Measurements from ENCODE around the gene ESR2. TPM values are rescaled to one million over a fixed set of nuclear protein-coding genes. Genes with fewer than 3 reads are reported as not detected.

Gene ESR2
- total RNA-seq, 4 donors from 2014 or later, result 0.51 TPM; not detected in 3

DNA sequence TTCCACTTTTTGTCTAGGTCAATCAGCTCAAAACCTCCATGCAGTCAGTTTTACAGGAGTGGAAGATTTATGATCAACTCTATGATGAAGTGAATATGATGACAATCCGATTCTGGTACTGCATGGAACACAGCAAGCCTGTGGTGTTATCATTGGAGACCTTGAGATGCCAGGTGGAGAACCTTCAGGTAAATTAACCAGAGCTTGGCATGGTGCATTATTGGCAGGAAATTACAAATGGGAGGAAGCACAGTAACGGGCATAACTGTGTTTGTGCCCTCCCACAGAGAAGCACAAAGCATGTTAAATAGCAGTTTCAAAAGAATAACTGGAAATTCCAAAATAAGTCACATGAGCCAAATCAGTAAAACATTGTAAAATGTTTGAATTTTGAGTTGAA, 135.6 kb downstream of the ESR2 start:
- intact Hi-C loops (cut with DNase I; ENCODE audit: low total_unique reads), result no loop called here
- no peak for TF ChIP-seq CTCF (IDR thresholded peaks at IDR 0.05 in 4 of 5, conservative IDR thresholded peaks at IDR 0.05 in 1 of 5)
- TF ChIP-seq POLR2A (IDR thresholded peaks at IDR 0.05), result no peak
- no peaks in the 10 kb centered on the region for H3K4me1 ChIP-seq
- no peaks in the 10 kb centered on the region for H3K9me3 ChIP-seq
- no peak overlapping the region for H3K27ac ChIP-seq
- H3K36me3 ChIP-seq, result peaks cover 0 to 80% of the 10 kb centered on the region in 2 donors
- DNase-seq, result no peak
- H3K4me3 ChIP-seq, result no peak overlapping the region
- in situ Hi-C loops (cut with MboI; ENCODE audit: low sequenced_read_pairs in 4 of 4), result loop anchor here in 2 of 4 donors (10.0 to 25.0 kb wide), 3 partner anchors 129 to 154 kb away; partner anchors contain the start of gene ESR2 (in 1 of the 2)
- ATAC-seq, result no peak
- H3K27me3 ChIP-seq, result no peaks in the 10 kb centered on the region

DNA sequence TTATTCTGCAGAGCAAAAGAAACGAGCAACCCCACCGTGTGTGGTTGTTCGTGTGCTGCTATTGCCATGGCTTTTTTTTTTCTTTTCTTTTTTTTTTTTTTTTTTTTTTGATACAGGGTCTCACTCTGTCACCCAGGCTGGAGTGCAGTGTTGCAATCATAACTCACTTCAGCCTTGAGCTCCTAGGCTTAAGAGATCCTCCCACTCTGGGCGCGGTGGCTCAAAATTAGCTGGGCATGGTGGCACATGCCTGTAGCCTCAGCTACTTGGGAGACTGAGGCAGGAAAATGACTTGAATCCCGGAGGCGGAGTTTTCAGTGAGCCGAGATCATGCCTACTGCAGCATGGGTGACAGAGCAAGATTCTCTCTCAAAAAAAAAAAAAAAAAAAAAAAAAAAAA, 144.2 kb downstream of the ESR2 start:
- Histone ChIP-seq H3K9me3 (no peaks in the 10 kb centered on the region), H3K27ac (no peak overlapping the region), H3K4me1 (no peaks in the 10 kb centered on the region), H3K27me3 (no peaks in the 10 kb centered on the region), H3K36me3 (peaks cover 3 to 37% of the 10 kb centered on the region in 2 donors), H3K4me3 (no peak overlapping the region)
- no peak for DNase-seq
- in situ Hi-C loops (cut with MboI; ENCODE audit: low sequenced_read_pairs in 4 of 4), result loop anchor here in 2 of 4 donors (10.0 to 25.0 kb wide), 3 partner anchors 125 to 162 kb away; partner anchors contain the start of gene ESR2 (in 1 of the 2)
- intact Hi-C loops (cut with DNase I; ENCODE audit: low total_unique reads), result no loop called here
- TF ChIP-seq CTCF (IDR thresholded peaks at IDR 0.05 in 4 of 5, conservative IDR thresholded peaks at IDR 0.05 in 1 of 5) (no peak), POLR2A (IDR thresholded peaks at IDR 0.05) (no peak)
- ATAC-seq, result no peak

GRCh38 chr14:64147126-64147790, 146.9 kb downstream of the ESR2 start:
- H3K27me3 ChIP-seq, result no peaks in the 10 kb centered on the region
- no peak for ATAC-seq
- no peak overlapping the region for H3K4me3 ChIP-seq
- no peaks in the 10 kb centered on the region for H3K4me1 ChIP-seq
- no peak overlapping the region for H3K27ac ChIP-seq
- no peak for DNase-seq
- H3K36me3 ChIP-seq, result peaks cover 4 to 47% of the 10 kb centered on the region in 2 donors
- intact Hi-C loops (cut with DNase I; ENCODE audit: low total_unique reads), result no loop called here
- no peaks in the 10 kb centered on the region for H3K9me3 ChIP-seq
- in situ Hi-C loops (cut with MboI; ENCODE audit: low sequenced_read_pairs in 4 of 4), result no loop called here
- no peak for TF ChIP-seq CTCF (IDR thresholded peaks at IDR 0.05 in 4 of 5, conservative IDR thresholded peaks at IDR 0.05 in 1 of 5)
- no peak for TF ChIP-seq POLR2A (IDR thresholded peaks at IDR 0.05)

GRCh38 chr14:64137657-64138290, 156.4 kb downstream of the ESR2 start:
- ATAC-seq, result no peak
- in situ Hi-C loops (cut with MboI; ENCODE audit: low sequenced_read_pairs in 4 of 4), result no loop called here
- peaks cover 4 to 85% of the 10 kb centered on the region in 2 donors for H3K36me3 ChIP-seq

More at GRCh38 chr14:64137657-64138290, 156.4 kb downstream of the ESR2 start:
- Histone ChIP-seq H3K27ac (no peak overlapping the region), H3K27me3 (no peaks in the 10 kb centered on the region), H3K4me3 (no peak overlapping the region), H3K4me1 (no peaks in the 10 kb centered on the region), H3K9me3 (no peaks in the 10 kb centered on the region)
- no peak for DNase-seq
- TF ChIP-seq POLR2A (IDR thresholded peaks at IDR 0.05) (no peak), CTCF (IDR thresholded peaks at IDR 0.05 in 4 of 5, conservative IDR thresholded peaks at IDR 0.05 in 1 of 5) (no peak)
- intact Hi-C loops (cut with DNase I; ENCODE audit: low total_unique reads), result no loop called here
